KMS-11 (cell line): Measurements from ENCODE around the gene ELFN1.
A peak's percentile ranks its signal among the peaks of the same experiment; 100 is the strongest.

Source experiments
- H2AFZ ChIP-seq: fragments of 200-600 bp; sonication (generic); 2 replicates; pipeline ENCODE4 v1.6.1; 2016; ENCODE audit warnings: antibody characterized with exemption, mixed run types, low read depth
- H3K27ac ChIP-seq: fragments of 200-600 bp; sonication (generic); 2 replicates; pipeline ENCODE4 v1.6.1; 2016; ENCODE audit warnings: mild to moderate bottlenecking, mixed run types
- H3K27me3 ChIP-seq: fragments of 200-600 bp; sonication (generic); 2 replicates; pipeline ENCODE4 v1.6.1; 2017; ENCODE audit warnings: mild to moderate bottlenecking, low read depth, mixed run types, moderate library complexity; ENCODE audit not compliant: insufficient read depth
- H3K36me3 ChIP-seq: fragments of 200-600 bp; sonication (generic); 2 replicates; pipeline ENCODE4 v1.6.1; 2017; ENCODE audit warnings: mild to moderate bottlenecking, mixed run types; ENCODE audit not compliant: insufficient read depth
- H3K4me1 ChIP-seq: fragments of 200-600 bp; sonication (generic); 2 replicates; pipeline ENCODE4 v1.6.1; 2016; ENCODE audit warnings: mild to moderate bottlenecking, low read depth, mixed run types; ENCODE audit not compliant: poor library complexity, severe bottlenecking
- H3K4me2 ChIP-seq: fragments of 200-600 bp; sonication (generic); 2 replicates; pipeline ENCODE4 v1.7.0; 2016; ENCODE audit warnings: mild to moderate bottlenecking, mixed run types
- H3K4me3 ChIP-seq: fragments of 200-600 bp; sonication (generic); IDR thresholded peaks from 2 replicates; pipeline ENCODE4 v1.6.1; 2017; ENCODE audit warnings: low read depth, low read length, mixed read lengths; ENCODE audit not compliant: insufficient read depth
- H3K79me2 ChIP-seq: fragments of 200-600 bp; sonication (generic); 2 replicates; pipeline ENCODE4 v1.6.1; 2016; ENCODE audit warnings: low read depth, mixed run types; ENCODE audit not compliant: insufficient read depth
- H3K9ac ChIP-seq: fragments of 200-600 bp; sonication (generic); 2 replicates; pipeline ENCODE4 v1.6.1; 2016; ENCODE audit warnings: mild to moderate bottlenecking, mixed run types
- H4K20me1 ChIP-seq: fragments of 200-600 bp; sonication (generic); 2 replicates; pipeline ENCODE4 v1.6.1; 2016; ENCODE audit warnings: mild to moderate bottlenecking, mixed run types; ENCODE audit not compliant: insufficient read depth
- CTCF ChIP-seq: fragments of 200-600 bp; sonication (generic); conservative IDR thresholded peaks from 2 replicates; pipeline ENCODE4 v1.6.1; 2017; ENCODE audit warnings: low read depth, mild to moderate bottlenecking, antibody characterized with exemption, low read length, moderate library complexity, mixed read lengths

Gene ELFN1

GRCh38 chr7:1758028-1758858 is 88.2 kb downstream of the ELFN1 start:
- no peaks in the 10 kb centered on the region for H4K20me1 ChIP-seq
- H2AFZ ChIP-seq: no peak overlapping the region
- no peak overlapping the region for H3K4me3 ChIP-seq
- peaks cover 32% of the 10 kb centered on the region; the same call in 1 of the 2 replicates for H3K27me3 ChIP-seq
- no peak overlapping the region for H3K9ac ChIP-seq
- TF ChIP-seq CTCF: no peak; the same call in 1 of the 2 replicates
- H3K79me2 ChIP-seq: no peaks in the 10 kb centered on the region
- H3K36me3 ChIP-seq: no peaks in the 10 kb centered on the region
- H3K27ac ChIP-seq: no peak overlapping the region
- peaks cover 36% of the 10 kb centered on the region for H3K4me1 ChIP-seq
- H3K4me2 ChIP-seq: no peak overlapping the region

DNA sequence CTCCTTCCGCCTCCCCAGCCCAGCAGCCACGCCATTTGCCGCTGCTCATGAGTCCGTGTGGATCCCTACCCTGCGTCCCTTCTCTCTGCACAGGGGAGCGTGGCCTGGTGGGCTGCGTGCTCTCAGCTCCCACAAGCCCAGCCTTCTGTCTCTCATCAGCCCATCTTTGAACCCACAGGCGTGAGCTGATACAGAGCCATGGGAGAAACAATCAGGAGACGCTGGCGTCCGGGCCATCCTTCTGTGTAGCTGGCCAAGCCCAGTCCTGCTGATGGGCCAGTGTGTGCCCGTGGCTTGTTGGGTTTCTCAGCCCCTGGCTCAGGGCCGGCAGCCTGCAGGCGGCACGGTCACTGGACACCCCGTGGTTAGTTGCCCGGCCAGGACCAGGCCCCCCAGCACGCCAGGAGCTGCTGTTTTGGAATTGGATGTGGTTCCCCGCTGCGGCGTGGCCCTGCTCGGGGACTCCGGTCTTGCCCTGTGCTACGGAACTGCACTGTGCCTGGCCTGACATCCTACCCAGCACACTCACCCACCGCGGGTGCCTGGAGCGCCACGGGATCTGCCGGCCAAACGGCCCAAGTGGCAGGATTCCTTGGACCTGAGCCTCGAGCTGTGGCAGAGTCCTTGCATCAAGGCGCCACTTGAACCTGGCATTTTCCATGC is 88.9 kb downstream of the ELFN1 start:
- Histone ChIP-seq H2AFZ (no peak overlapping the region), H3K4me2 (no peak overlapping the region), H3K79me2 (no peaks in the 10 kb centered on the region), H4K20me1 (no peaks in the 10 kb centered on the region), H3K9ac (no peak overlapping the region), H3K27ac (no peak overlapping the region), H3K27me3 (peaks cover 26% of the 10 kb centered on the region; the same call in 1 of the 2 replicates), H3K4me1 (peaks cover 36% of the 10 kb centered on the region), H3K4me3 (no peak overlapping the region), H3K36me3 (no peaks in the 10 kb centered on the region)
- peak; percentile 44; the same call in 1 of the 2 replicates for TF ChIP-seq CTCF

- Histone ChIP-seq H3K4me2 (no peak overlapping the region), H3K9ac (no peak overlapping the region), H3K4me3 (no peak overlapping the region), H3K4me1 (peaks cover 17% of the 10 kb centered on the region), H3K27me3 (peaks cover 26% of the 10 kb centered on the region; the same call in 1 of the 2 replicates), H3K36me3 (no peaks in the 10 kb centered on the region), H3K79me2 (no peaks in the 10 kb centered on the region), H3K27ac (no peak overlapping the region), H2AFZ (no peak overlapping the region), H4K20me1 (no peaks in the 10 kb centered on the region)
- no peak for TF ChIP-seq CTCF
These were observed 91.0 kb downstream of the ELFN1 start for GRCh38 chr7:1761097-1761496.

GRCh38 chr7:1761774-1762173 is 91.7 kb downstream of the ELFN1 start:
- no peak for TF ChIP-seq CTCF
- no peak overlapping the region for H3K4me2 ChIP-seq
- H2AFZ ChIP-seq: no peak overlapping the region
- no peaks in the 10 kb centered on the region for H4K20me1 ChIP-seq
- peaks cover 10% of the 10 kb centered on the region for H3K4me1 ChIP-seq
- no peak overlapping the region for H3K9ac ChIP-seq
- H3K27ac ChIP-seq: no peak overlapping the region
- H3K79me2 ChIP-seq: no peaks in the 10 kb centered on the region
- H3K4me3 ChIP-seq: no peak overlapping the region
- peaks cover 26% of the 10 kb centered on the region; the same call in 1 of the 2 replicates for H3K27me3 ChIP-seq
- H3K36me3 ChIP-seq: no peaks in the 10 kb centered on the region
